Brain microvascular endothelial cell (primary cell): ENCODE data around the gene ADAMTS17.

Experiments used
- DNase-seq: peaks from one replicate; pipeline ENCODE4 v3.0.0-alpha.2; 2020
- H3K27ac ChIP-seq: fragments of 250-450 bp; sonication (Bioruptor Pico); 2 replicates; pipeline ENCODE4 v1.5.1; 2020; ENCODE audit warnings: mild to moderate bottlenecking, moderate library complexity
- H3K27me3 ChIP-seq: fragments of 250-450 bp; sonication (Bioruptor Pico); replicated peaks from 2 replicates; pipeline ENCODE4 v1.5.1; 2020; ENCODE audit warnings: mild to moderate bottlenecking
- H3K36me3 ChIP-seq: fragments of 250-450 bp; sonication (Bioruptor Pico); replicated peaks from 2 replicates; pipeline ENCODE4 v1.5.1; 2020; ENCODE audit warnings: mild to moderate bottlenecking
- H3K4me3 ChIP-seq: 2 replicates; pipeline ENCODE4 v1.5.1; 2011; ENCODE audit warnings: low read depth, mild to moderate bottlenecking, control low read depth, low read length, moderate library complexity
- in situ Hi-C: cut with HindIII; loops from 2 replicates; pipeline ENCODE4 v1.10.0; 2017; ENCODE audit warnings: low sequenced_read_pairs, low pct_ligation_motif_present
- TF ChIP-seq, protein P1 (sequence below): IDR thresholded peaks from 2 replicates; pipeline ENCODE4 v1.5.1; 2011; ENCODE audit warnings: low read depth, mild to moderate bottlenecking, moderate library complexity, low read length, control low read depth, inconsistent platforms; ENCODE audit errors: missing control alignments

Gene ADAMTS17

DNA sequence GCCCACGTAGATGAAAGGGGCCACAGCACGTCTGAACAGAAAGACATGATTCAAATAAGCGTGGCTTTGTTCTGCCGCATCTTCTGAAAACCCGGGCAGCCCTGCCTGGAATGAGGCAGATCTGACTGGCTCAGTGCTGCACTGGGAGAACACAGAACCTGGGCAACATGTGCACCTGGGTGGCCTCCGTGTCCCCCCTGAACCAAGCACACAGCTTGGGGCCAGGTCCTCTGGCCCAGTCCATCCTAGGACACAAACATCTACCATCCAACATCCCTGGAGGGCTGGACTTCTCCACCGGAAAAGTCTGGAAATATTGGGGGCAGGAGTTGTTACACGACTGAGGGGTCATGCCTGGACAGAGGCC lies 119.4 kb downstream of the ADAMTS17 start:
- TF ChIP-seq, protein P1, sequence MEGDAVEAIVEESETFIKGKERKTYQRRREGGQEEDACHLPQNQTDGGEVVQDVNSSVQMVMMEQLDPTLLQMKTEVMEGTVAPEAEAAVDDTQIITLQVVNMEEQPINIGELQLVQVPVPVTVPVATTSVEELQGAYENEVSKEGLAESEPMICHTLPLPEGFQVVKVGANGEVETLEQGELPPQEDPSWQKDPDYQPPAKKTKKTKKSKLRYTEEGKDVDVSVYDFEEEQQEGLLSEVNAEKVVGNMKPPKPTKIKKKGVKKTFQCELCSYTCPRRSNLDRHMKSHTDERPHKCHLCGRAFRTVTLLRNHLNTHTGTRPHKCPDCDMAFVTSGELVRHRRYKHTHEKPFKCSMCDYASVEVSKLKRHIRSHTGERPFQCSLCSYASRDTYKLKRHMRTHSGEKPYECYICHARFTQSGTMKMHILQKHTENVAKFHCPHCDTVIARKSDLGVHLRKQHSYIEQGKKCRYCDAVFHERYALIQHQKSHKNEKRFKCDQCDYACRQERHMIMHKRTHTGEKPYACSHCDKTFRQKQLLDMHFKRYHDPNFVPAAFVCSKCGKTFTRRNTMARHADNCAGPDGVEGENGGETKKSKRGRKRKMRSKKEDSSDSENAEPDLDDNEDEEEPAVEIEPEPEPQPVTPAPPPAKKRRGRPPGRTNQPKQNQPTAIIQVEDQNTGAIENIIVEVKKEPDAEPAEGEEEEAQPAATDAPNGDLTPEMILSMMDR, result no peak
- no peak overlapping the region for H3K4me3 ChIP-seq
- H3K36me3 ChIP-seq, result no peaks in the 10 kb centered on the region
- no peak overlapping the region for H3K27ac ChIP-seq
- in situ Hi-C loops, result no loop called here
- no peaks in the 10 kb centered on the region for H3K27me3 ChIP-seq
- DNase-seq, result no peak

DNA sequence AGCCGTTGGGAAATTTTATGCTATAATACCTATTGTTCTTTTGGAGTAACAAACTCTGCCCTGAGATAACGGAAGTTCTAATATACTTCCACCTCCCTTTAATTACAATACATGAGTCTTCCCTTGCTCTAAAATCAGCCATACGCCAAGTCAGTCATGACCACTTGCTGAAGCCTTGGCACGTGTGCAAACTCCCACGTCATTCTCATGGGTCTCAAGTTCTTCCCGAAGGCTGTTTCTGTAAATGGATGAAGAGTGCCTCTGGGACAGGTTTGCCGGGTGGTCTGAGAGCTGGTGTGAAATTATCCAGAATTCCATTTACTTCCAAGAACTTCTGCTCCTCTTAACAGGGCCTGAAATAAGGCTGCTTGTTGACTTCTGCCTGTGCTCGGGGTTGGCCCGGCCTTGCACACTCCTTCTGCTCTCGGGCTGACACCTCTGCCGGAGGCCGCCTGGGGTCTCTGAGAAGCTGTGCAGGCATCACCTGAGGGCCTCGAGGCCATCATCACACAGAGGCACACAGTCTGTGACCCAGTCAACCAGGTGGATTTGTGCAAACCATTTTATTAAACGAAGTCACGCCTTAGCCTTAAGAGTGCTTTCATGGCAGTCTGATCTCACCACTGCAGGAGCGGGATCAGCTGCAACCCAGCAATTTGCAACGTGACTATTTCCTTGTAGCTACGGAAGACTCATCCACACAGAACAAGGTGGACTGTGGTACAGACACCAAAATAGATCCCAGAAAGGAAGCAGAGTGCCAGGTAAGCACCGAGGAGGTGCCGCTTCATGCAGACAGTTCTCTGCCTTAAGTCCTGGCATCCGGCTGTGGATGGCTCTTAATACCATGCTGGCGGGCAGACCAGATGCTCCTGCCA lies 120.1 kb downstream of the ADAMTS17 start:
- Histone ChIP-seq H3K27ac (no peak overlapping the region), H3K27me3 (no peaks in the 10 kb centered on the region), H3K4me3 (no peak overlapping the region), H3K36me3 (no peaks in the 10 kb centered on the region)
- DNase-seq, result no peak
- in situ Hi-C loops, result no loop called here
- TF ChIP-seq, protein P1, result no peak

DNA sequence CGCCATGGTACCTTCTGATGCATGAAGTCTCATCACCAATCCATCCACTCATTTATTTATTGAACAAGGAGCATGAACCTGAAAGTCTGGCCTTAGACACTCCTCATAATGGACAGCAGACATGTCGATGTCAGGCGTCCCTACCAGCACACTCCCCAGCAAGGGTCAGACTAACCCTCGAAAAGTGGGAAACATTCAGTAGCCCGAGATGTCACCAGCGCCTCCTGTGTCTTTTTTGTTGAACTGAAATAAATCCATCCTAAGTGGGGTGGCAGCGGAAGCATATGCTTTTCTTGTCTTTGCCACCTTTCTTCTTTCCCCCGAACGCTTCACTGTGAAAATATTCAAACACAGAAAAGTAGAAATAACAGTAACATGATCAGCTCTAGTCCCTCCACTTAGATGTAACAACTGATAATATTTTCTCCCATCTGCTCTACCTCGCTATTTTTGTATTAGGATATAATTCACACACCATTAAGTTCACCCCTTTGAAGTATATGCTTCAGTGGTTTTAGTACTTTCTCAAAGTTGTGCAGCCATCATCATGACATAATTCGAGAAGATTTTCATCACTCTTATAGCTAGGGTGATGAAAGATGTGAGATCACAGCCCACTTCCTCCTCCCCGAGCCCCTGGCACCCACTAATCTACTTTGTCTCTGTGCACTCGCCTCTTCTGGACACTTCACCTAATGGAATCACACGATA lies 121.6 kb downstream of the ADAMTS17 start:
- DNase-seq, result no peak
- Histone ChIP-seq H3K4me3 (no peak overlapping the region), H3K27ac (no peak overlapping the region), H3K36me3 (no peaks in the 10 kb centered on the region), H3K27me3 (no peaks in the 10 kb centered on the region)
- TF ChIP-seq, protein P1, result no peak
- in situ Hi-C loops, result no loop called here

DNA sequence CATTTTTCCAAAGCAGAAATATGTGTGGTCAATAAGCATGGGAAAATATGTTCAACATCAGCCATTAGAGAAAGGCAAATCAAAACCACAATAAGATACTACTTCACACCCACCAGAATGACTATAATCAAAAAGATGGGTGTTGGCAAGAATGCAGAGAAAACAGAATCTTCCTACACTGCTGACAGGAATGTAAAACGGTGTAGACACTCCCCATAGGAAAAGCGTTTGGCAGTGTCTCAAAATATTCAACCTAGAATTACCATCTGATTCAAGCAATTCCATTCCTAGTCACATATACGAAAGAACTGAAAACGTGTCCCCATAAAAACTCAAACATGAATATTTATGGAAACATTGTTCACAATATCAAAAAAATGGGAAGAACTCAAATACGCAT lies 123.3 kb downstream of the ADAMTS17 start:
- TF ChIP-seq, protein P1, result no peak
- no peaks in the 10 kb centered on the region for H3K36me3 ChIP-seq
- no peak overlapping the region for H3K4me3 ChIP-seq
- H3K27me3 ChIP-seq, result no peaks in the 10 kb centered on the region
- no peak for DNase-seq
- in situ Hi-C loops, result no loop called here
- H3K27ac ChIP-seq, result no peak overlapping the region

DNA sequence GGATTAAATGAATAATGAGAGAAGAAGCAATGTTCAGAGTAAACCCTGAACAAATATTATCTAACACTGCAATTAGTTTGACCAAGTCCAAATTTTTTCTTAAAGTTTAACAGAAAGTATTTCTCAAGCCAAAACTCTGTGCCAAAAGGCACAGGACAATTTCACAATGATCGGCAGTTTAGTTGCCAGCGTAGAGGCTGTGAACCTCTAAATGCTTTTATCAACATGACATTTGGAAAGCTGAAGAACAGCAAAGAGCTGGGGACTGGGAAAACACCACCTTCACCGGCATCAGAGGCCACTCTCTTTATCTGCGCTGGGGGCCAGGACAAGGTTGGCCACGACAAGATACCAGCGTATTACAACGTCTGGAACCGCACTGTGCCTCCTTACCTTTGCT lies 125.6 kb downstream of the ADAMTS17 start:
- no peaks in the 10 kb centered on the region for H3K36me3 ChIP-seq
- in situ Hi-C loops, result no loop called here
- H3K4me3 ChIP-seq, result no peak overlapping the region
- H3K27ac ChIP-seq, result no peak overlapping the region
- TF ChIP-seq, protein P1, result no peak
- H3K27me3 ChIP-seq, result no peaks in the 10 kb centered on the region
- no peak for DNase-seq
